Naive thymus-derived CD4-positive, alpha-beta T cell (primary cell): ENCODE results near the gene TENM4. TPM values are rescaled to one million over a fixed set of nuclear protein-coding genes. Genes with fewer than 3 reads are reported as not detected.
"Not testable (repeated sequence)": the region's sequence is repeated elsewhere in the genome, so short reads cannot be mapped to it uniquely, and the experiment has no call there.

Experiments
- ATAC-seq: fragments of 150-1000 bp; cut with Tn5 transposase; 2 replicates; pipeline ENCODE4 v1.10.0; 2021; ENCODE audit warnings: mild to moderate bottlenecking, moderate library complexity
- CTCF ChIA-PET: fragments of 350-600 bp; sonication (Branson Sonifier 250); formaldehyde crosslinking; loops from one replicate; lab custom pipeline; 2021; ENCODE audit warnings: antibody characterized with exemption; lab: Charles Lee
- POLR2A ChIA-PET: fragments of 350-600 bp; sonication (Branson Sonifier 250); formaldehyde crosslinking; loops from one replicate; lab custom pipeline; 2021; ENCODE audit warnings: antibody characterized with exemption, inconsistent platforms; lab: Charles Lee
- DNase-seq, 9 donors: peaks; one replicate each; pipeline versions ENCODE4 v3.0.0 to v3.0.0-alpha.2; 2020 to 2022; ENCODE audit warnings: mixed read lengths in 1 of 9
- H3K27ac ChIP-seq: one replicate; pipeline ENCODE4 v1.7.0; 2013; ENCODE audit warnings: mild to moderate bottlenecking, low read depth, low read length, moderate library complexity
- H3K27me3 ChIP-seq, 2 donors: one replicate each; pipeline ENCODE4 v1.7.0; 2013; ENCODE audit warnings: low read length in 2 of 2, mild to moderate bottlenecking in 2 of 2, moderate library complexity in 2 of 2; ENCODE audit not compliant: control insufficient read depth in 2 of 2, insufficient read depth in 2 of 2
- H3K36me3 ChIP-seq, 3 experiments: 1 replicate in 2 of 3; 2 replicates in 1 of 3; pipeline ENCODE4 v1.7.0; 2013; ENCODE audit warnings: low read length in 3 of 3, mild to moderate bottlenecking in 3 of 3, moderate library complexity in 1 of 3; ENCODE audit not compliant: insufficient read depth in 3 of 3, control insufficient read depth in 2 of 3
- H3K4me1 ChIP-seq, 2 donors: one replicate each; pipeline ENCODE4 v1.7.0; 2013; ENCODE audit warnings: low read length in 2 of 2, mild to moderate bottlenecking in 2 of 2, moderate library complexity in 1 of 2; ENCODE audit not compliant: control insufficient read depth in 2 of 2, insufficient read depth in 2 of 2
- H3K4me3 ChIP-seq: 2 replicates; pipeline ENCODE4 v1.7.0; 2013; ENCODE audit warnings: mild to moderate bottlenecking, low read length
- H3K9me3 ChIP-seq, 3 experiments: 1 replicate in 2 of 3; 2 replicates in 1 of 3; pipeline ENCODE4 v1.7.0; 2013; ENCODE audit warnings: low read length in 3 of 3; ENCODE audit not compliant: control insufficient read depth in 2 of 3
- H3K27ac Mint-ChIP-seq, 9 donors: one replicate each; pipeline ENCODE4 v1.8.0; 2020 to 2022; ENCODE audit warnings: mixed read lengths in 9 of 9, mild to moderate bottlenecking in 8 of 9, moderate library complexity in 5 of 9, inconsistent platforms in 2 of 9
- H3K27me3 Mint-ChIP-seq, 5 donors: one replicate each; pipeline ENCODE4 v1.8.0; 2021 to 2022; ENCODE audit warnings: mixed read lengths in 5 of 5, mild to moderate bottlenecking in 1 of 5
- H3K36me3 Mint-ChIP-seq, 5 donors: one replicate each; pipeline ENCODE4 v1.8.0; 2020 to 2022; ENCODE audit warnings: mixed read lengths in 5 of 5, mild to moderate bottlenecking in 3 of 5, inconsistent platforms in 1 of 5
- H3K4me1 Mint-ChIP-seq, 7 donors: one replicate each; pipeline ENCODE4 v1.8.0; 2020 to 2022; ENCODE audit warnings: mixed read lengths in 7 of 7, mild to moderate bottlenecking in 3 of 7, inconsistent platforms in 1 of 7
- H3K4me3 Mint-ChIP-seq, 10 donors: one replicate each; pipeline ENCODE4 v1.8.0; 2020 to 2022; ENCODE audit warnings: mild to moderate bottlenecking in 10 of 10, mixed read lengths in 10 of 10, moderate library complexity in 6 of 10, inconsistent platforms in 2 of 10
- H3K9me3 Mint-ChIP-seq, 11 donors: one replicate each; pipeline ENCODE4 v1.8.0; 2020 to 2022; ENCODE audit warnings: mixed read lengths in 11 of 11, mild to moderate bottlenecking in 4 of 11, inconsistent platforms in 1 of 11, moderate library complexity in 1 of 11
- intact Hi-C, 2 donors: fragments of 100-400 bp; cut with micrococcal nuclease; formaldehyde crosslinking; loops; one replicate each; pipeline ENCODE4 v1.15.1; 2023
- polyA plus RNA-seq, 2 donors: library from polyadenylated mRNA; unstranded; fragments of 300-500 nt; fragmentation: Illumina TruSeq; gene quantifications; one replicate each; pipeline ENCODE4 v1.2.3, GENCODE V29; 2021
- total RNA-seq, 6 experiments: library from RNA in 5 of 6; stranded (reverse) in 5 of 6; gene quantifications; 1 replicate in 5 of 6; 2 replicates in 1 of 6; pipeline ENCODE4 v1.2.3 and lab custom pipeline; 2021 to 2026

The TENM4 gene
- total and polyA plus RNA-seq, 7 experiments from 2014 or later, result 0.32 to 0.47 TPM; not detected in 5

- intact Hi-C loops, result no loop called here
- Histone ChIP-seq H3K9me3 (no peaks in the 10 kb centered on the region), H3K36me3 (no peaks in the 10 kb centered on the region), H3K4me3 (no peak overlapping the region), H3K27me3 (no peaks in the 10 kb centered on the region), H3K4me1 (no peaks in the 10 kb centered on the region), H3K27ac (no peak overlapping the region)
- Mint-ChIP-seq H3K4me1 (no peaks in the 10 kb centered on the region), H3K4me3 (no peak overlapping the region), H3K36me3 (no peaks in the 10 kb centered on the region), H3K27ac (no peak overlapping the region), H3K9me3 (peaks cover 0 to 8% (median 4%) of the 10 kb centered on the region in 11 donors), H3K27me3 (peaks cover 0 to 11% (median 6%) of the 10 kb centered on the region in 5 donors)
- ATAC-seq, result no peak
- CTCF ChIA-PET, result no interaction called here
- no peak for DNase-seq
- POLR2A ChIA-PET, result no interaction called here
Measured at GRCh38 chr11:79226126-79226525, 214.7 kb downstream of the TENM4 start.

- CTCF ChIA-PET, result not testable (repeated sequence)
Measured at GRCh38 chr11:79222163-79222562, 218.7 kb downstream of the TENM4 start.

GRCh38 chr11:79221444-79222130, 219.2 kb downstream of the TENM4 start:
- no peaks in the 10 kb centered on the region for H3K4me1 ChIP-seq
- POLR2A ChIA-PET, result no interaction called here
- CTCF ChIA-PET, result no interaction called here
- no peak overlapping the region for H3K4me3 Mint-ChIP-seq
- peaks cover 0 to 3% of the 10 kb centered on the region in 2 donors for H3K27me3 ChIP-seq
- no peaks in the 10 kb centered on the region for H3K4me1 Mint-ChIP-seq
- H3K36me3 ChIP-seq, result no peaks in the 10 kb centered on the region
- ATAC-seq (no peak), DNase-seq (no peak)
- intact Hi-C loops, result no loop called here
- H3K27ac ChIP-seq, result no peak overlapping the region
- no peak overlapping the region for H3K4me3 ChIP-seq
- H3K9me3 ChIP-seq, result no peaks in the 10 kb centered on the region
- peaks cover 0 to 9% (median 5%) of the 10 kb centered on the region in 11 donors for H3K9me3 Mint-ChIP-seq
- peaks cover 0 to 17% (median 8%) of the 10 kb centered on the region in 5 donors for H3K27me3 Mint-ChIP-seq
- no peaks in the 10 kb centered on the region for H3K36me3 Mint-ChIP-seq
- H3K27ac Mint-ChIP-seq, result no peak overlapping the region

More at GRCh38 chr11:79222163-79222562, 218.7 kb downstream of the TENM4 start:
- Mint-ChIP-seq H3K27me3 (peaks cover 0 to 17% (median 8%) of the 10 kb centered on the region in 5 donors), H3K9me3 (peaks cover 0 to 11% (median 5%) of the 10 kb centered on the region in 11 donors)
- H3K4me1 Mint-ChIP-seq, H3K27me3 ChIP-seq, H3K4me1 ChIP-seq, DNase-seq, H3K4me3 Mint-ChIP-seq, ATAC-seq, POLR2A ChIA-PET, H3K36me3 Mint-ChIP-seq, H3K27ac ChIP-seq, intact Hi-C loops, H3K4me3 ChIP-seq, H3K9me3 ChIP-seq, H3K36me3 ChIP-seq, H3K27ac Mint-ChIP-seq: not testable (repeated sequence)

GRCh38 chr11:79220171-79220570, 220.7 kb downstream of the TENM4 start:
- Mint-ChIP-seq H3K27ac (no peak overlapping the region), H3K9me3 (peaks cover 0 to 14% (median 5%) of the 10 kb centered on the region in 11 donors), H3K4me1 (no peaks in the 10 kb centered on the region), H3K27me3 (peaks cover 0 to 17% (median 8%) of the 10 kb centered on the region in 5 donors), H3K4me3 (no peak overlapping the region), H3K36me3 (no peaks in the 10 kb centered on the region)
- no peak for ATAC-seq
- Histone ChIP-seq H3K27ac (no peak overlapping the region), H3K27me3 (peaks cover 0 to 3% of the 10 kb centered on the region in 2 donors), H3K36me3 (no peaks in the 10 kb centered on the region), H3K4me1 (no peaks in the 10 kb centered on the region), H3K4me3 (no peak overlapping the region), H3K9me3 (no peaks in the 10 kb centered on the region)
- ChIA-PET CTCF (no interaction called here), POLR2A (no interaction called here)
- DNase-seq, result no peak
- intact Hi-C loops, result no loop called here

DNA sequence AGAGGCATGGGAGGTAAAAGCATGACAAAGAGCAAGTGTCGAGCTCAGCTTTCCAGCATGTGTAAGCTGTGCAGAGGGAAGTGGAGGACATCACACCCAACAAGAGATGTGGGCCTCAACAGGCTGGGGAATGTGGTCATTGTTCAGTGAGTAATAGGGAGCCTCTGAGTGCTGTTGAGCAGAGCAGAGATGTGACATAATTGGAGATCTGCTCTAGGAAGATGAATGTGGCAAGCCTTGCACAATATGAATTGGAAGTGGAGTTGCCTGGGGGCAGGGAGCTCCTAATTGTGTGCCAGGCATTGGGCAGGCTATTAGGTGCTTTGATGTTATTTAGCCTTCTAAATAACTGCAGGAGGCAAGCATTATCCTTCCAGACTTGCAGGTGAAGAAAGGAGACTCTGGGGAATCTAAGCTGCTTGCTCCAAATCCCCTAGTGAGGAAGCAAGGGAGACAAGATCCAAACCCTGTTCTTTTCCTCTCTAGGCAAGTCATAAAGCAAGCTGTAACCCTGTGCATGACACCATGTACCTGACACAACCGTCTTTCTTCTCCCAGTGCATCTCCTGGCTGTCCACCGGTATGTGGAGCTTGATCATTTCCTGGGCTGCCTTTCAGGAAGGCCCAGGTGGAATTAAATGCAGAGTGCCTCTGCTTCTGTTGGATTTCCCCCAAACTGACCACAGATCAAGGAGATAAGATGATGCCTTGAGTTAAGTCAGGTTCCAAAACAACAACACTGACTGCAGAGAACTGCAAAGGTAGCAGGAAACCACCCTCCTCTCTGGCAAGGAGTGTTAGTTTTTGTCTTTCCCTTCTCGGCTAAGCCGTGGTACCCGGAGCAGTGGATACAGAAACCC, 221.4 kb downstream of the TENM4 start:
- no peaks in the 10 kb centered on the region for H3K36me3 Mint-ChIP-seq

GRCh38 chr11:79212741-79213190, 228.1 kb downstream of the TENM4 start:
- Mint-ChIP-seq H3K4me3 (no peak overlapping the region), H3K9me3 (peaks cover 0 to 18% (median 0%) of the 10 kb centered on the region in 11 donors), H3K36me3 (peaks cover 0 to 2% (median 0%) of the 10 kb centered on the region in 5 donors), H3K4me1 (no peaks in the 10 kb centered on the region), H3K27me3 (peaks cover 0 to 9% (median 0%) of the 10 kb centered on the region in 5 donors), H3K27ac (no peak overlapping the region)
- H3K9me3 ChIP-seq, result no peaks in the 10 kb centered on the region
- ChIA-PET CTCF (no interaction called here), POLR2A (no interaction called here)
- intact Hi-C loops, result no loop called here
- DNase-seq (no peak), ATAC-seq (no peak)
- peaks cover 0 to 3% of the 10 kb centered on the region in 2 donors for H3K27me3 ChIP-seq
- no peak overlapping the region for H3K27ac ChIP-seq
- no peaks in the 10 kb centered on the region for H3K4me1 ChIP-seq
- H3K4me3 ChIP-seq, result no peak overlapping the region
- H3K36me3 ChIP-seq, result no peaks in the 10 kb centered on the region

More for the DNA sequence above, 221.4 kb downstream of the TENM4 start:
- Histone ChIP-seq H3K27ac (no peak overlapping the region), H3K36me3 (no peaks in the 10 kb centered on the region), H3K4me1 (no peaks in the 10 kb centered on the region), H3K4me3 (no peak overlapping the region), H3K27me3 (peaks cover 0 to 3% of the 10 kb centered on the region in 2 donors), H3K9me3 (no peaks in the 10 kb centered on the region)
- peaks cover 0 to 17% (median 8%) of the 10 kb centered on the region in 5 donors for H3K27me3 Mint-ChIP-seq
- ChIA-PET CTCF (no interaction called here), POLR2A (no interaction called here)
- ATAC-seq (no peak), DNase-seq (no peak)
- H3K4me1 Mint-ChIP-seq, result no peaks in the 10 kb centered on the region
- H3K4me3 Mint-ChIP-seq, result no peak overlapping the region
- intact Hi-C loops, result no loop called here
- no peak overlapping the region for H3K27ac Mint-ChIP-seq
- H3K9me3 Mint-ChIP-seq, result peaks cover 0 to 14% (median 5%) of the 10 kb centered on the region in 11 donors
